Transverse colon (tissue), 4 donors: ENCODE data around the gene RSU1. TPM values are rescaled to one million over a fixed set of nuclear protein-coding genes. Genes with fewer than 3 reads are reported as not detected.

Source experiments
- DNase-seq: peaks from one replicate; pipeline ENCODE4 v3.0.0-alpha.2; 2019
- H3K27ac ChIP-seq, 4 donors: fragments of 200-600 bp; sonication (generic); 2 replicates each; pipeline ENCODE4 v1.5.1; 2016 to 2018; ENCODE audit warnings: inconsistent platforms in 4 of 4
- H3K27me3 ChIP-seq: fragments of 200-600 bp; sonication (generic); 2 replicates; pipeline ENCODE4 v1.5.1; 2017; ENCODE audit warnings: inconsistent platforms
- H3K36me3 ChIP-seq, 4 donors: fragments of 200-600 bp; sonication (generic); 2 replicates each; pipeline ENCODE4 v1.5.1; 2017 to 2019; ENCODE audit warnings: inconsistent platforms in 4 of 4
- H3K4me1 ChIP-seq, 4 donors: fragments of 200-600 bp; sonication (generic); 2 replicates each; pipeline ENCODE4 v1.5.1; 2017 to 2020; ENCODE audit warnings: inconsistent platforms in 4 of 4
- H3K4me3 ChIP-seq, 4 donors: fragments of 200-600 bp; sonication (generic); 1 replicate in 1 of 4; 2 replicates in 3 of 4; pipeline versions ENCODE4 v1.5.1 to v1.6.1; 2017 to 2019; ENCODE audit warnings: inconsistent platforms in 4 of 4
- H3K9me3 ChIP-seq, 2 donors: fragments of 200-600 bp; sonication (generic); 2 replicates each; pipeline ENCODE4 v1.5.1; 2017 to 2019; ENCODE audit warnings: inconsistent platforms in 2 of 2
- CTCF ChIP-seq, 5 experiments: fragments of 200-600 bp in 3 of 5; fragments of 450-650 bp in 2 of 5; sonication (generic) in 3 of 5; IDR thresholded peaks; 1 replicate in 2 of 5; 2 replicates in 3 of 5; pipeline ENCODE4 v1.5.1; 2016 to 2017; ENCODE audit warnings: antibody characterized with exemption in 5 of 5, inconsistent platforms in 3 of 5, mild to moderate bottlenecking in 2 of 5, moderate library complexity in 1 of 5
- EP300 ChIP-seq: sonication (generic); formaldehyde crosslinking; IDR thresholded peaks from one replicate; pipeline ENCODE4 v1.6.1; 2017; ENCODE audit warnings: antibody characterized with exemption, low read depth
- POLR2A ChIP-seq: fragments of 450-650 bp; IDR thresholded peaks from one replicate; pipeline ENCODE4 v1.6.1; 2016; ENCODE audit warnings: antibody characterized with exemption, mild to moderate bottlenecking, moderate library complexity
- POLR2AphosphoS5 ChIP-seq, 3 donors: sonication (generic); formaldehyde crosslinking; IDR thresholded peaks; one replicate each; pipeline ENCODE4 v1.6.1; 2016; ENCODE audit warnings: antibody characterized with exemption in 3 of 3
- WGBS, 2 donors: methylation state at CpG; one replicate each; pipeline ENCODE4 v1.1.5; 2018; ENCODE audit warnings: low coverage in 1 of 2; 5-methylcytosine and 5-hydroxymethylcytosine counted together
- in situ Hi-C, 4 donors: fragments of 200-750 bp; cut with MboI; loops; one replicate each; pipeline versions ENCODE4 v1.15.0 to v1.15.1; 2017; ENCODE audit warnings: low sequenced_read_pairs in 3 of 4, low pct_ligation_motif_present in 1 of 4, low pct_unique_long_range_greater_than_20kb in 1 of 4
- intact Hi-C: fragments of 100-400 bp; cut with DNase I; formaldehyde crosslinking; loops from one replicate; pipeline ENCODE4 v1.15.1; 2023; ENCODE audit warnings: low total_unique reads
- total RNA-seq, 4 donors: library from RNA; depleted of rRNA; stranded (reverse); fragments of >200 nt; gene quantifications; one replicate each; pipeline ENCODE4 v1.1.0, GENCODE V29; 2016

The RSU1 gene
- total RNA-seq, 4 donors from 2014 or later = 25.9 to 132 (median 67.0) TPM

- H3K36me3 ChIP-seq = peaks cover 0 to 15% (median 0%) of the 10 kb centered on the region in 4 donors
- intact Hi-C loops = no loop called here
- in situ Hi-C loops = no loop called here
- no peak overlapping the region for H3K27ac ChIP-seq
- TF ChIP-seq POLR2A = no peak
- no peak for TF ChIP-seq CTCF (IDR thresholded peaks at IDR 0.05)
- no peak for TF ChIP-seq EP300
- TF ChIP-seq POLR2AphosphoS5 (IDR thresholded peaks at IDR 0.05) = no peak
- H3K9me3 ChIP-seq = no peaks in the 10 kb centered on the region
- H3K4me1 ChIP-seq = no peaks in the 10 kb centered on the region
- DNase-seq = no peak
- no peaks in the 10 kb centered on the region for H3K27me3 ChIP-seq
- no peak overlapping the region for H3K4me3 ChIP-seq
- WGBS, 2 donors = 93% methylated on average over 4 to 5 of the region's 5 CpGs
These were observed 126.8 kb downstream of the RSU1 start for GRCh38 chr10:16690417-16690816.

GRCh38 chr10:16689696-16690095, 127.5 kb downstream of the RSU1 start:
- H3K36me3 ChIP-seq = peaks cover 0 to 15% (median 0%) of the 10 kb centered on the region in 4 donors
- H3K4me1 ChIP-seq = no peaks in the 10 kb centered on the region
- H3K27me3 ChIP-seq = no peaks in the 10 kb centered on the region
- H3K27ac ChIP-seq = no peak overlapping the region
- no peak for DNase-seq
- 78 to 94% methylated on average over 5 of the region's 5 CpGs for WGBS, 2 donors
- intact Hi-C loops (no loop called here), in situ Hi-C loops (no loop called here)
- no peak for TF ChIP-seq POLR2AphosphoS5 (IDR thresholded peaks at IDR 0.05)
- no peak for TF ChIP-seq POLR2A
- TF ChIP-seq EP300 = no peak
- no peak for TF ChIP-seq CTCF (IDR thresholded peaks at IDR 0.05)
- no peak overlapping the region for H3K4me3 ChIP-seq
- H3K9me3 ChIP-seq = no peaks in the 10 kb centered on the region

- H3K9me3 ChIP-seq = no peaks in the 10 kb centered on the region
- in situ Hi-C loops (no loop called here), intact Hi-C loops (no loop called here)
- H3K27ac ChIP-seq = no peak overlapping the region
- H3K36me3 ChIP-seq = peaks cover 0 to 15% (median 0%) of the 10 kb centered on the region in 4 donors
- no peak for DNase-seq
- TF ChIP-seq EP300 = no peak
- no peak for TF ChIP-seq CTCF (IDR thresholded peaks at IDR 0.05)
- TF ChIP-seq POLR2AphosphoS5 (IDR thresholded peaks at IDR 0.05) = no peak
- no peak for TF ChIP-seq POLR2A
- no peak overlapping the region for H3K4me3 ChIP-seq
- H3K27me3 ChIP-seq = no peaks in the 10 kb centered on the region
- WGBS, 2 donors = 71 to 90% methylated on average over 1 of the region's 1 CpG
- no peaks in the 10 kb centered on the region for H3K4me1 ChIP-seq
These were observed 128.0 kb downstream of the RSU1 start for GRCh38 chr10:16689227-16689626.

- H3K27ac ChIP-seq = no peak overlapping the region
- DNase-seq = no peak
- H3K27me3 ChIP-seq = no peaks in the 10 kb centered on the region
- TF ChIP-seq EP300 (no peak), CTCF (IDR thresholded peaks at IDR 0.05) (no peak), POLR2A (no peak), POLR2AphosphoS5 (IDR thresholded peaks at IDR 0.05) (no peak)
- no peaks in the 10 kb centered on the region for H3K36me3 ChIP-seq
- no peak overlapping the region for H3K4me3 ChIP-seq
- no peaks in the 10 kb centered on the region for H3K4me1 ChIP-seq
- intact Hi-C loops = no loop called here
- H3K9me3 ChIP-seq = no peaks in the 10 kb centered on the region
- in situ Hi-C loops = no loop called here
- WGBS, 2 donors = 56 to 64% methylated on average over 1 to 2 of the region's 2 CpGs
These were observed 130.9 kb downstream of the RSU1 start for GRCh38 chr10:16686054-16686902.
